Endothelial cell of umbilical vein (primary cell): Measurements from ENCODE around the gene NUDCD3.

Experiments used
- EZH2 ChIP-seq: IDR thresholded peaks from 2 replicates; pipeline ENCODE4 v1.6.1; 2012; ENCODE audit warnings: borderline replicate concordance, low read depth, mild to moderate bottlenecking, moderate library complexity, low read length, inconsistent platforms; ENCODE audit not compliant: severe bottlenecking
- FOS ChIP-seq: IDR thresholded peaks from 2 replicates; pipeline ENCODE4 v1.6.1; 2011; ENCODE audit warnings: mild to moderate bottlenecking, low read length, moderate library complexity, borderline replicate concordance; ENCODE audit not compliant: insufficient read depth
- JUN ChIP-seq: IDR thresholded peaks from 2 replicates; pipeline ENCODE4 v1.6.1; 2011; ENCODE audit warnings: borderline replicate concordance, low read depth; ENCODE audit not compliant: insufficient read length, insufficient read depth
- MYC ChIP-seq: IDR thresholded peaks from one replicate; pipeline ENCODE4 v1.6.1; 2011; ENCODE audit warnings: mild to moderate bottlenecking, low read depth, low read length
- POLR2AphosphoS5 ChIP-seq: IDR thresholded peaks from 2 replicates; pipeline ENCODE4 v1.6.1; 2012; ENCODE audit warnings: low read depth, mild to moderate bottlenecking, control low read depth, low read length, moderate library complexity; ENCODE audit not compliant: insufficient read depth
- TF ChIP-seq, protein P1 (sequence below), 2 donors: IDR thresholded peaks; 1 replicate in 1 of 2; 2 replicates in 1 of 2; pipeline ENCODE4 v1.5.1; 2011; ENCODE audit warnings: low read length in 2 of 2, mild to moderate bottlenecking in 2 of 2, moderate library complexity in 2 of 2, control low read depth in 1 of 2, inconsistent platforms in 1 of 2, low read depth in 1 of 2; ENCODE audit not compliant: insufficient read depth in 1 of 2; ENCODE audit errors: extremely low read depth in 1 of 2
- TF ChIP-seq, protein P2 (sequence below): IDR thresholded peaks from 2 replicates; pipeline ENCODE4 v1.6.1; 2011; ENCODE audit not compliant: insufficient read depth, insufficient read length

DNA sequence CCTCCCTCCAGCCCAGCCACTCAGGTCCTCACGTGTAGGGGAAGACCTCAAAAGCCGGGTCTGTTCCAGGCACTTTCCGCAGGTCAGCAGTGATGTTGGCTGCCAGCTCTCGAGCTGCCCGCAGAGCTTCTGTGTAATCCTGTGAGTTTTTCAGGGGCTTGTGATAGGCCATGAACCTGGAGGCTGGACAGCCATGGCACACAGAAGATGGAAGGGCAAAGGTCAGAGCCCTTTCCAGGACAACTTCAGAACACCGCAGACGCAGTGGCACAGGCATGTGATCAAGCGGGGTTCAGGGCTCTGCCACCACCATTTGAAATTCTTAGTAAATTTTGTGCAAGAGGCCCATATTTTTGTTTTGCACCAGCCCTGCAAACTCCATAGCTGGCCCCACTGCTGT is 26.7 kb upstream of the NUDCD3 start:
- TF ChIP-seq JUN = no peak
- TF ChIP-seq, protein P1, sequence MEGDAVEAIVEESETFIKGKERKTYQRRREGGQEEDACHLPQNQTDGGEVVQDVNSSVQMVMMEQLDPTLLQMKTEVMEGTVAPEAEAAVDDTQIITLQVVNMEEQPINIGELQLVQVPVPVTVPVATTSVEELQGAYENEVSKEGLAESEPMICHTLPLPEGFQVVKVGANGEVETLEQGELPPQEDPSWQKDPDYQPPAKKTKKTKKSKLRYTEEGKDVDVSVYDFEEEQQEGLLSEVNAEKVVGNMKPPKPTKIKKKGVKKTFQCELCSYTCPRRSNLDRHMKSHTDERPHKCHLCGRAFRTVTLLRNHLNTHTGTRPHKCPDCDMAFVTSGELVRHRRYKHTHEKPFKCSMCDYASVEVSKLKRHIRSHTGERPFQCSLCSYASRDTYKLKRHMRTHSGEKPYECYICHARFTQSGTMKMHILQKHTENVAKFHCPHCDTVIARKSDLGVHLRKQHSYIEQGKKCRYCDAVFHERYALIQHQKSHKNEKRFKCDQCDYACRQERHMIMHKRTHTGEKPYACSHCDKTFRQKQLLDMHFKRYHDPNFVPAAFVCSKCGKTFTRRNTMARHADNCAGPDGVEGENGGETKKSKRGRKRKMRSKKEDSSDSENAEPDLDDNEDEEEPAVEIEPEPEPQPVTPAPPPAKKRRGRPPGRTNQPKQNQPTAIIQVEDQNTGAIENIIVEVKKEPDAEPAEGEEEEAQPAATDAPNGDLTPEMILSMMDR (IDR thresholded peaks at IDR 0.05; ENCODE audit: extremely low read depth in 1 of 2, insufficient read depth in 1 of 2, low read depth in 1 of 2, low read length in 2 of 2) = no peak
- TF ChIP-seq POLR2AphosphoS5 = no peak
- TF ChIP-seq FOS = no peak
- no peak for TF ChIP-seq EZH2
- no peak for TF ChIP-seq MYC
- TF ChIP-seq, protein P2, sequence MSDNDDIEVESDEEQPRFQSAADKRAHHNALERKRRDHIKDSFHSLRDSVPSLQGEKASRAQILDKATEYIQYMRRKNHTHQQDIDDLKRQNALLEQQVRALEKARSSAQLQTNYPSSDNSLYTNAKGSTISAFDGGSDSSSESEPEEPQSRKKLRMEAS = no peak
